RPMI7951 (cell line): ENCODE data around the gene TAX1BP3. TPM values are rescaled to one million over a fixed set of nuclear protein-coding genes. Genes with fewer than 3 reads are reported as not detected.

Experiments used
- DNase-seq: peaks from one replicate; pipeline ENCODE4 v3.0.0-alpha.2; 2012; ENCODE audit warnings: low read depth
- total RNA-seq: library from RNA; depleted of rRNA; stranded (reverse); fragments of >200 nt; shearing (Covaris generic); gene quantifications from 2 replicates; pipeline ENCODE4 v1.2.3, GENCODE V29; 2014

The TAX1BP3 gene
- total RNA-seq, 1 experiment from 2014 or later, result 113 TPM

DNA sequence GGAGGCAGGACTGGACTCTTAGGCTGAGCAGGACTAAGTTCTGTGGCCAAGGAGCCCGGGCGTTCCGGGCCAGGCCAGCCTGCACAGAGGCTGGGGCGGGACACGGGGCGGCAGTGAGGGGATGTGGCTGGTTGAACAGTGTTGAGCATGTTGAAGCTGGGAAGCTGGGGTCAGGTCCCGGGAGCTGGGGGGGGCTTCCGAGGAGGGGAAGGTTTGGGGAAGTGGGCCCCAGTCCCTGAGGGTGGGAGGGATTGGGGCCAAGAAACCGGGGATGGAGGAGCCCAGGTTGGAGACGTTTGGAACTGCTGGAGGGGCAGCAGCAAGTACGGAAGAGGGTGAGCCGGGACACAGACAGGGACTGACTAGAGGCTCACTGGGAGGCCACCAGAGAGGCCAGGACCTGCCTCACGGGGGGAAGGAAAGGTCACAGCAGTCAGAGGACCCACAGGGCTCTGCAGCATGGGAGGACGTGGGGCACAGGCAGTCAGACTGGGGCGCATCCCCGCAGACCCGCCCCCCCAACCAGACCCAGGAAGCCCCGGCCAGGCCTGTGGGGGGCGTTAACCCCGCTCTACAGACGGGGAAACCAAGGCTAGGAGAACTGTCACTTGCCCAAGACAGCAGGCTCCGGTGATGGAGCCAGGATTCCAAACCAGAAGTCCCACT, 9.5 kb downstream of the TAX1BP3 start:
- DNase-seq, result no peak

DNA sequence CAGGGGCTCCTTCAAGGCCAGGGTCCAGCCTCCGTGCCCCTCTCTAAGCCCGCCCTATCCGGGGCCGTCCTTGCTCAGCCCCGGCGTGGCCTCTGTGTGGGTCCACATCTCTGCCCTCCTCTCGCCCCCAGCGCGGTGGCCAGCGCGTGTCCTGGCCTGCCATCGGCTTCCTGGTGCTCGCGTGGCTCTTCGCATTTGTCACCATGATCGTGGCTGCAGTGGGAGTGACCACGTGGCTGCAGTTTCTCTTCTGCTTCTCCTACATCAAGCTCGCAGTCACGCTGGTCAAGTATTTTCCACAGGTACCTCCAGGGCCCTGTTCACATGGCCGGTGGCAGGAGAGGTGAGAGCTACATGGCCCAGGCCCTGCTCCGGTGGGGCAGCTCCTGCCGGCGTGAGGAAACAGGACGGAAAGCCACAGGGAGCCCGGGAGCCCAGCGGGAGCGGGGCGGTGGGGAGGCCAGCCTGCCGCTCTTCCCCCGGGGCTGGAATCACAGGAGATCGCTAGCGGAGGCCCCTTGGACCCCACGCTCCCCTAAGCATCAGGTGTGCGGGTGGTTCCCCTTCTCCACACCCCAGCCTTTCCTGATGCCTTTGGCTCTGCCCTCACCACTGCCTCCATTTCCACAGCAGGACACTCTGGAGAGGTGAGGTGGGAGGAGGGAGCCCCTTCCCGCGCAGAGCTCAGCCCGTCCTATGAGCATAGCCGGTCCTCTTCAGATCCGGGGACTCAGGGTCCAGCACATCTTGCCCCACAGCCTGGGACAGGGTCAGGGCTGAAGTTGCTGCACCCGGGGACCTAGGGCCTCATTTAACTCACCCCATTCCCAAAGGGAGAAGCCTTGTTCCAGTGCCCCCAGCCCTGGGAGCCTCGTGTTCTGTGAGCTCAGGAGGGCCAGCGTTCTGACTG, 10.2 kb downstream of the TAX1BP3 start:
- no peak for DNase-seq

DNA sequence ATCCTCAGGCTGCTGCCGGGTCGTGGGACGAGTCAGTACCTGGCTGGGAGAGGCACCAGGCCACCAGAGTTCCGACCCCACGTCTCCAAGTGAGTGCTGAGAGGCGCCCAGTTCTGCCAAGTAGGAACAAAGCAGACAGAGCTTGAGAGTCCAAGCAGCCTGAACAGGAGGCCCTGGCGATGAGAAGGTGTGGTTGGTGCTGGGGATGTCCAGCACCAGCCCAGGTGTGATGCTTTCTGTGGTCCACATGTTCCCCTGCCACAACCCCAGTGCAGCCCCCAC, 10.8 kb downstream of the TAX1BP3 start:
- no peak for DNase-seq

DNA sequence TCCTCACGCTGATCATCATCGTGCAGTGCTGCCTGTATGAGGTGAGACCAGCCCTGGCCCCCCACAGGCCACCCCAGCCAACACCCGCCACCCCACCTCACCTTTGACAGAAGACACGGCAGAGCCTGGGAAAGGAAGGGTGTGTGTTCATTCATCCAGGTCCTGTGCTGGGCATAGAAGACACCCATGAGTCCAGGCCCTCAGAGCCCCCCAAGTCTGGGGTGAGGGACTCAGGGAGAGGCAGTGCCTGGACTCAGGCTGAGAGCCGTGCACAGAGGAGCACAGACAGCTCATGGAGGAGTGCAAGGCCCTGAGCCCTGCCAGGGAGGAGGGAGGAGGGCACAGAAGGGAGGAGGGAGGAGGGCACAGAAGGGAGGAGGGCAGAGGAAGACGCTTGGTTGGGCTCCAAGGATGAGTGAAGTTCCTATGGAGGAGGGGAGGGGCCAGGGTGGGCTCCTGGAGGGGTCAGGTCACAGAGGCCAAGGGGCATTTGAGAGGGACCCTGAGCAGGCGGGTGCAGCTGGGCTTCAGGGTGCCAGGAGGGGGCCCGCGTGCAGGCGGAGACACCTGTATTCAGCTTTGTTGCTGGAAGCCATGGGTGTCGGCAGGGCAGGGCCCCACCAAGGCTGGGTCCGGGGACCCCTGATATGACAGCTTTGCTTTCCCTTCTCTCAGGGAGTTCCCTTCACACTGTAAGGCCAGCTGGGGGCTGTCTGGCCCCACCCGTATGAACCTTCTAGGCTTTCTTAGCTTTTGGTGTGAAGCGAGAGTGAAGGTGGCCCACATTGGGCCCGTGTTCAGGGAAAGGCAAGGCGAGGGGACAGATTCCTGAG, 11.4 kb downstream of the TAX1BP3 start:
- no peak for DNase-seq

DNA sequence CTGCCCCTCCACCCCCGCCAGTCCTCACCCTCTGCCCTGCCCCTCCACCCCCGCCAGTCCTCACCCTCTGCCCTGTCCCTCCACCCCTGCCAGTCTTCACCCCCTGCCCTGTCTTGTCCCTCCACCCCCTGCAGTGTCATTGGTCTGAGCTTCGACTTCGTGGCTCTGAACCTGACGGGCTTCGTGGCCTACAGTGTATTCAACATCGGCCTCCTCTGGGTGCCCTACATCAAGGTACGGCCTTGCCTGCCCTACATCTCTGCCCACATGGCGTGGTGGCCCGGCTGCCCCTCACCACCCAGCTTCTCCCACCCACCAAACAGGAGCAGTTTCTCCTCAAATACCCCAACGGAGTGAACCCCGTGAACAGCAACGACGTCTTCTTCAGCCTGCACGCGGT, 12.0 kb downstream of the TAX1BP3 start:
- no peak for DNase-seq

DNA sequence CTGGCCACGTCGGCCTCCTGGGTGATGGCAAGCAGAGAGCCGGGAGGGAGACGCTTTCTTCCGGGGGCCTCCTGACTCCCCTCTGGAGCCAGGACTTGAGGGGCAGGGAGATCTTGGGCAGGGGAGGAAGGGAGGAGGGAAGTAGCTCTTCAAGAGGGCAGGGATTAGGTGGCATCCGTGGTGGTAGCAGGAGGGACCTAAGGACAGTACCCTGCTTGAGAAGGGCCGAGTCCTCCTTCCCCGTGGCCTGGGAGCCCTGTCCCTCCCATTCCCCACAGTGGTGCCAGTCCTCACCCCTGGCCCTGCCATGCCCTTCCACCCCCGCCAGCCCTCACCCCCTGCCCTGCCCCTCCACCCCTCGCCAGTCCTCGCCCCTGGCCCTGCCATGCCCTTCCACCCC, 12.6 kb downstream of the TAX1BP3 start:
- DNase-seq, result no peak

DNA sequence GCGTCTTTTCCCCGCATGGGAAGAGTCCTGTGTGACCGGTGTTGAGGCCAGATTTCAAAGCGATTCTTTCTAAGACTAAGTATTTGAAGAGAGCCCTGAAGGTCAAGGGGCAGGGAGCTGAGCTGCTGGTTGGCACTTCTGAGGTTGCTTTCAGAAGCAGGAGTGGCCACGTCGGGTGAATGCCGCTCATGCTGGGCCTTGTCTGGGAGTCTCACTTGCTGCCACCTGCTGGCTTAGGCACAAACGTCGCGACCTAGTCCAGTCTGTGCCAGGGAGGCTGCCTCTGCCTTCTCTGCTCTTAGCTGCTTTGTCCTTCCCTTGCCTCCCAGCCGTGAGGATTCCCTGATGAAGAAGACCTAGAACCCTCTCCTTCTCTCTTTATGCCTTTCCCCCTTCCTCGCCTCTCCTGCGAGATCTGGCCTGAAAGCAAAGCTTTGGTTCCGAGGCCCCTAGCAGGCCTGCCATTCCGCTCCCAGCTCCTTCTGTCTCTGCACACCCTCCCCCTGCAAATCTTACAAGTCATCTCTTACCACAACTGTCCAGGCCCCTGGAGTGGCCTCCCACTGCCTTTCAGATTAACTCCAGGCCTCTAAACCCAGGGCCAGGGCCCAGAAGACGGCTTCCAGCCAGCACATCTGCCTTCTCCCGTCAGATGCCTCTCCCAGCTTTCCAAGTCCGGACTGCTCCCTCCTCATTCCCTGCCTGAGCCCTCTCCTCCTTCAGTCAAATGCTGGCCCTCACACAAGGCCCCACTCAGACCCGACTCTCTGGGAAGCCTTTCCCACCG, 20.4 kb downstream of the TAX1BP3 start:
- DNase-seq, result peak; percentile 43

DNA sequence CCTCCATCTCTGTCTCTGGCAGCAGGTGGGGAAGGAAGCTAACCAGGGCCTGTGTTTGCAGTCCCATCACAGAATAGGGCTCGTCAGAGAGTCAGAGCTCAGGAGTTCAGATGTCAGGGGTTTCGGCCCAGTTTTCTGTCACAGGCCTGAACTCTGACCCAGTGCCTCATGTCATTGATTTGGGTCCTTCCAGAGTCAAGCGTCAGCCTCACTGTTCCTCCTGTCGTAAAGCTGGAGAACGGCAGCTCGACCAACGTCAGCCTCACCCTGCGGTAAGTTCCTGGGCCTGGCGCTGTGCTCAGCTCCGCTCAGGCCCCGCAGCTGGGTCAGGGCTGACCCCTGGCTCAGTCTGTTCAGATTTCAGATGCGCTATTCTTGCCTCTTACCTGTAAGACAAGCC, 21.1 kb downstream of the TAX1BP3 start:
- no peak for DNase-seq

DNA sequence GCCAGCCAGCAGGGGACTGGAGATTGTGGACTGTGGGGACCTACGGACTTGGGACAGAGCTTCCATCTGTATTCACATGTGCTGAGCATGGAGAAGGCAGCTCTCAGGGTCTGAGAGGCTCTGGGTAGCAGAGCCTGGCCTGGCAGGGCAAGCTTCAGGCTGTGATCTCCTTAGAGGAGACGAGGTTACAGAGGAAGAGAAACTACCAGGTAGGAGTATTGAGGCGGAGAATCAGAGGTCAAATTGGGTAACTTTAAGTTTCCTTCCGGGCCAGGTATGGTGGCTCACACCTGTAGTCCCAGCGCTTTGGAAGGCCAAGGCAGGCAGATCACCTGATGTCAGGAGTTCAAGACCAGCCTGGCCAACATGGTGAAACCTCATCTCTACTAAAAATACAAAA, 23.1 kb downstream of the TAX1BP3 start:
- DNase-seq, result no peak

DNA sequence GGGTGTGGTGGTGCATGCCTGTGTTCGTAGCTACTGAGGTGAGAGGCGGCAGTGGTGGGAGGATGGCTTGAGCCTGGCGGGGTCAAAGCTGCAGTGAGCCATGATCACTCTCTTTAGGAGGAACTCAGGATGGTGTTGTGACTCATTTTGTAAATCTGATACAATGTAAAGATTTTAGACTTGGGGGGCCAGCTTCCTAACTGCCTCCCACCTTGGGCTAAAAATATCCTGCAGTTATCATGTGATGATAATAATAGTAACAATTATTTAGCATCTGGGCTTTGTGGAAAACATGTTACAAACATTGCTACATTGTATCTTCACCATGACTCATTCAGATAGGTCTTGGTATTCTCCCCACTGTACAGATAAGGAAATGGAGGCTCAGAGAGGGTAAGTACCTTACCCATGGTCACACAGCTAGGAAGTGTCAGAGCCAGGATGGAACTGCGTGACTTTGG, 24.5 kb downstream of the TAX1BP3 start:
- DNase-seq, result no peak

DNA sequence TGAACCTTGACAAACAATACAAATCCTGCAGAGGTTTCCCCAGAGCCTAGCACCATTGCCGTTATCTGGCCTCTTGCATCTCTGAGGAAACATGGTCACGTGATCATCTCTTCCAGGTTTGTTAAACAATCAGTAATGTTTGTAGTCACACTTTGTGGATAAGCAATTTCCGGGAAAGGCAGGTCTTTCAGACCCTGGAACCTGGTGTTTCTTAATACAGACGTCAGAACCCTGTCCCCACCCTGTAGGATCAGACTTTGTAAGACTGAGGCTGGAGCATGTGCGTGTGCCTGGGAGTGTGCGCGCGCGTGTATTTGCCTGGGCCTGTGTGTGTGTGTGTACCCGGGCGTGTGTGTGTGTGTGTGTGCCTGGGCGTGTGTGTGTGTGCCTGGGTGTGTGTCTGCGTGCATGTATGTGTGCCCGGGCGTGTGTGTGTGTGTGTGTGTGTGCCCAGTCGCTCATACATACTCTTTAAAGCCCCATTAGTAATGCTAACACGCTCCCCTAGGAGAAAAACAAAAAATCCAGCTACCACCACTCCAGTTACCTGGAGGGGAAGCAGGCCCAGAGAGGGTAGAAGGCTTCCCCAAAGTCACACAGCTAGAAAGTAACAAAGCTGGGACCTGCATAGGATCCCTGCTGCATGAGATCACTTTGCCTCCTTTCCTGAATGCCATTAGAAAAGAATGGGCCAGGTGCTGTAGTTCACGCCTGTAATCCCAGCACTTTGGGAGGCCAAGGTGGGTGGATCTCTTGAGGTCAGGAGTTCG, 26.5 kb downstream of the TAX1BP3 start:
- DNase-seq, result no peak

DNA sequence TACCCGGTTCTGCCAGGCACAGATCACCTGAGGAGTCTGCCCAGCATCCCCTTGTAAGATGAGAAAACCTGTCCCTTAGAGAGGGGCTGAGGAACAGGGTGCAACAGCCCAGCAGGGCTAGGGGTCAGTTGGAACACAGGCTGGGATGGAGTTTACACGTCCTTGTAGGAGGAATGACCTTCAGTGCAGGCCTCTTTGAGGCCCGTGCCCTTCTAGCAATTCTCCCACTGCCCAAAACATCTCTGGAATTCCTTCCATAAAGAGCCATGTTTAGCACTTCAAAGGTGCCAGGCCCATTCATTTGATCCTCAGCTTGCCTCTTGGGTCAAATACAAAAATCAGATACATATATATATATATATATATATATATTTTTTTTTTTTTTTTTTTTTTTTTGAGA, 27.4 kb downstream of the TAX1BP3 start:
- DNase-seq, result no peak

DNA sequence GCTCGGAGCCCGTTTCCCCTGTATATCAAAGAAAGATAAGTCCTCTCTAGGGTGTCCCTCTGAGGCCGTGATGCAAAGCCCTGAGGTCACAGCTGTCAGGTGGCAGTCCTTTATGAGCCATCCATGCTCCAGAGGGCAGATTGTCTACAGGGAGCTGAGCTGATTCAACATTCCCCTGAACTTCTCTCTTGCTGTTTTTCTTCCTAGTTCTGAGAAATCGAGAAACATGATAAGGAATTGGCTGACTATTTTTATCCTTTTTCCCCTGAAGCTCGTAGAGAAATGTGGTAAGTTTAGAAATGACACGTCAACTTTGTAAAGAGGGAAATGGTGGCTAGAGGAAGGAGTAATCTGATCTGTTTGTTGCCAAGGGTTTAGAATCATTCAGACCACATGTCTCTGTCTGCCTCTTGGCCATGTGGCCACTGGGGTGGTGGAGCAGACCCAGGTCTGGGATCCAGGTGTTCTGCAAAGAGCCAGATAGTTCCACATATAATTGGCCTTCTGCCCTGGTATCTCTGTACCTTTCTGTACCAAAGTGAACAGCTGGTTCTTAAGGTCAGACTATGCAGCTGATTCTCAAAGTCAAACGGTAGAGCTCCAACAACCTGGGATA, 28.3 kb downstream of the TAX1BP3 start:
- peak; percentile 51 for DNase-seq

DNA sequence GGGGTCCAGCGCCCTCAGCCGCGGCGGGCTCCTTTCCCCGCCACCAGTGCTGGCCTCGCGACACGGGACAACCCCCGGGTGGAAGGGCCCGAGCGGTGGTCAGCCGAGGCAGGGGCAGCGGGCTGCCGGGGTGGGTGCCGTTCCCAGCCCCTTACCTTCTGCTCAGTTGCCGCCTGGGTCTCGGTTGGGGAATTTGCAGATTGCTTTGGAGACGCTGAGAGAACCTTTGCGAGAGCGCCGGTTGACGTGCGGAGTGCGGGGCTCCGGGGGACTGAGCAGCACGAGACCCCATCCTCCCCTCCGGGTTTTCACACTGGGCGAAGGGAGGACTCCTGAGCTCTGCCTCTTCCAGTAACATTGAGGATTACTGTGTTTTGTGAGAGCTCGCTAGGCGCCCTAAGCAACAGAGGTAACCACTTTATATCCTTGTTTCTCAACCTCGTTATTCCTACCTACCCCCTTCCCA, 31.4 kb downstream of the TAX1BP3 start:
- no peak for DNase-seq

DNA sequence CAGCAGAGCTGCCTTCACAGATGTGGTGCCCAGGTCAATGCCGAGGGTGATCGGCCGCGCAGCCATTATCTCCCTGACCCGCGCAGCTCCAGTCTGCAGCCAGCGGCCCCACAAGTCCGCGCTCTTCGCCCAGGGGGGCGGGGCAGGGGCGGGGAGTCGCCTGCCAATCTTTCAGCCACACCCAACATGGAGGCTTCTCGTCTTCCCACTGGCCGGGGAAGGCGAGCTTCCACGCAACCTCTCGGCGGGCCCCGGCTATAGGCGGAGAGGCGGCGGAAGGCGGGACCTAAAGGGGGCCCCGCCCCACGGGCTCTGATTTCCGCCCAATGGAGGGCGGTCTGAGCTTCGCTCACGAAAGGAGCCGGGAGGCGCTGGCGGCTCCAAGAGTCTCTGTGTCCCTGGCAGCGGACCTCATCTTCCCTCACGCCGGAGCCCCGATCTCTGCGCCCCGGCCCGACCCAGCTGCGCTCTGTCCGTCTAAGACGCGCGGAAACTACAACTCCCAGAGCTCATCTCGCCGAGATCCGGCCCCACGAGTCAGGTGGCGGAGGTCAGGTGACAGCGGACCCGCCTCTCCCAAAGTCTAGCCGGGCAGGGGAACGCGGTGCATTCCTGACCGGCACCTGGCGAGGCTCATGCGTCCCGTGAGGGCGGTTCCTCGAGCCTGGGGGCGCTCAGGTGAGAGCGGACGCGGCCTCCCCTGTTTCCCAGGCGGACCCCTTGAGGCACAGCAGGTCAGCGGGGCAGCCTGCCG, 32.0 kb downstream of the TAX1BP3 start, which contains the start of the genes CTNS and SHPK:
Gene CTNS (plus strand): TSS at position 607 of the 754 bp plus-strand sequence. CDS start 3,447 bp downstream, outside the sequence.
Gene SHPK (minus strand): TSS at position 97 of the 754 bp plus-strand sequence. CDS start 31 bp downstream, at position 66.
- peak; percentile 94 for DNase-seq

DNA sequence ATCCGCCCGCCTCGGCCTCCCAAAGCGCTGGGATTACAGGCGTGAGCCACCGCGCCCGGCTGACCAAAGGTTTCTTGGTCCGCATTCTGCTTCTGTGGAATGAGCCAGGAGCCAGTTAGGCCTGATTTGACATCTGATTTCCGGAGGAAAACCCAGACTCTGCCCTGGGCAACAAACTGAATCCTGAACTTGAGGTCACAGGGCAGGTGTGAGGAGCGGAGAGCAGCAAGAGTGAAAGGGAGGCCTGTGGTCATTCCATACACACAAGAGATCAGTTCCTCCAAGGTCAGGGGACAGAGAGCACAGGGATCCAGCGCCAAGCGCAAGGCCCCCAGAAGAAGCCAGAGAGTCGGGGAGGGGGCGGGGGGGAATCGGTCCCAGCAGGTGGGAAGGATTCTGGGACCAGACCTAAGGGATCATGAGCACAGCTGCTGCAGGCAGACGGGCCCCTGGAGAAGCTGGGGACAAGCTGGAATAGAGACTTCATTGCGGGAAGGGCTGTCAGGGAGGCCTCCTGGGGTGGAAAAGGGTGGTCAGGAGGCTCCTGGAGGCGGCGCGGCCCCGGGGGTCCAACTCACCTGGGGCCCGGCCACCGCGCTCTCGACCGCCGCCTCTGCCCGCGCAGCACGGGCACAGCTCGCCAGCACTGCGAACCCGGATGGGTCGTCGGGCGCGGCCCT, 32.8 kb downstream of the TAX1BP3 start:
- peak; percentile 59 for DNase-seq

DNA sequence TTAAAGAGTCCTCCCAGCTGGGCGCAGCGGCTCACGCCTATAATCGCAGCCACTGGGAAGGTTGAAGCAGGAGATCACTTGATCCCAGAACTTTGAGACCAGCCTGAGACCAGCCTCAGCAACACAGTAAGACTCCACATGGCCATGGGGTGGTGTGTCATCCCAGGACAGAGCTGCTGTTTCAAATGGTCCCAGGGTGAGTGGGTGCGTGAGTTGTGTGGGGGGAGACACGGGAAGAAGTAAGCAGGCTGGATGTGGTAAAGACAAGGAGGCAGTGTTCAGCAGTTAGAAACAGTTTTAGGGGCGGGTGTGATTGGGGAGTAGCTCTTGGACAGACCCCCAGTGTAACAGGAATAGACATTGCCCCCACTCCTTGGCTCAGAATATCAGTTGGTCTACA, 36.1 kb downstream of the TAX1BP3 start:
- no peak for DNase-seq

DNA sequence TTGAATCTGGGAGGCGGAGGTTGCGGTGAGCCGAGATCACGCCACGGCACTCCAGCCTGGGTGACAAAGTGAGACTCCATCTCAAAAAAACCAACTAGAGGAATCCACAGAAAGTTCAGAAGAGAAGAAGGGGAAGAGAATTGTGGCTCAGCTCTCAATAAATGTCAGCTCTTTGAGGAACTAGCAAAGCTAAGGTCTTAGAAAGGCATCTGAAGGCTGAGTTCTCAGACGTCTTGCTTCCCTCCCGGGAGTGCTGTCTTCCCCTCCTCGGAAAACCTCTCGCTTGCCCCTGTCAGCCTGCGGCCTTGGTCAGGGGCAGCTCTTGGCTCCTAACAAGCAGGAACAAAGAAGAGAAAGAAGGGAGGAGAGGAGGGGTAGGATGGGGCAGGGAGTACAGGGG, 37.6 kb downstream of the TAX1BP3 start:
- no peak for DNase-seq

DNA sequence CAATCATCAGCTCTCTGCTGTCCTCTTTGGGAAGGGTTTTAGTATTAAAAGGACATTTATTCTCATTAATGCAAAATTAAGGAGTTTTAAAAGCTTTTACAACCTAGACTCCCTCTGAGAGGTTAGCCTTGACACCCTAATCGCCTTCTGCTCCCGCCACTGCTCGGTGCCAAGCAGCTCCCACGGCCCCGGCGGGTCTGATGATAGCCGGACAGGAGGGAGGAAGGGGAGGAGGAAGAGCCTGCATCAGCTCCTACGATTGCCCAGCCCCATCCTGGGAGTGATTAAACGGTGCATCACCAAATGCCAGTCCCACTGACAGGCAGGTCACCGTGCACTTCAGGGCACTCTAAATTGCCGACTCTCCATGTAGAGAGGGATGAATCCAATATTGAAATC, 40.6 kb downstream of the TAX1BP3 start:
- DNase-seq, result no peak
